ENCODE data around the gene RAD9A.

The RAD9A gene

DNA sequence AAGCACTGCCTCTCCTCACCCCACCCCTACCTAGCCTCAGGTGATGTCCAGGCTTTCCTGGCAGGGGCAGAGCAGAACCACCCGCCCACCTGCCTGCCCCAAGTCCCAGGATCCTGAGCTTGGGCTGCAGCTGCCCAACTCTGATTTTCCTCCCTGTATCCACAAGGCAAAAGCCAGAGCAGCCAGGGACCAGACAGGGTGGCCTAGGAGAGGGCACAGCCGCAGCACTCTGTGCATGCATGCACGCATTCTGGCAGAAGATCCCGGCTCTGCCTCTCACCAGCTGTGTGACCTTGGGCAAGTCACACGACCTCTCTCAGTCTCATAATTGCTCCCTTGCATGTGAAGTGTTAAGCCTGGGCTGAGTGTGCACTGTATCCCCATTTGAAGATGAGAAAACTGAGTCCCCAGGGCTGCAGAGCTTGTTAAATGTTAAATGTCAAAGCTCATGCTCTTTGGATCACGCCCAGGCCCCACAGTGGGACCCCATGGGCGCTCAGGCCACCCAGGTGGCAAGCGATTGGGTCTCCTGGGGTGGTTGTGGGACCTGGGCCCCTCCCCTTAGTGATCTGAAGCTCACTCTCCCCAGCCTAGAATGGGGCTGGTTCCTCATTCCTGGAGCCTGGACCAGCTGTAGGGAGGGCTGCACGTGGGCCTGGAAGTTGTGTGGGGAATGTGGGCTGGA is 20.9 kb downstream of the RAD9A start:
- peak overlapping the region; percentile 100 for H3K4me2 ChIP-seq
- H3K27me3 ChIP-seq = peaks cover 24% of the 10 kb centered on the region
- no peak overlapping the region; the same call in 1 of the 2 replicates for H3K4me3 ChIP-seq
- TF ChIP-seq Cebpa-rat (IDR thresholded peaks at IDR 0.05) = no peak
- H3K4me1 ChIP-seq = peaks cover 99% of the 10 kb centered on the region
- no peaks in the 10 kb centered on the region for H3K9me3 ChIP-seq
- 0 out of 2 replicates have a peak, but pooled peaks cover 5% of the 10 kb centered on the region for H4K20me1 ChIP-seq
- H3K9ac ChIP-seq = peak overlapping the region; percentile 16; the same call in 1 of the 2 replicates
- H3K36me3 ChIP-seq = no peaks in the 10 kb centered on the region
- H3K27ac ChIP-seq = no peak overlapping the region

DNA sequence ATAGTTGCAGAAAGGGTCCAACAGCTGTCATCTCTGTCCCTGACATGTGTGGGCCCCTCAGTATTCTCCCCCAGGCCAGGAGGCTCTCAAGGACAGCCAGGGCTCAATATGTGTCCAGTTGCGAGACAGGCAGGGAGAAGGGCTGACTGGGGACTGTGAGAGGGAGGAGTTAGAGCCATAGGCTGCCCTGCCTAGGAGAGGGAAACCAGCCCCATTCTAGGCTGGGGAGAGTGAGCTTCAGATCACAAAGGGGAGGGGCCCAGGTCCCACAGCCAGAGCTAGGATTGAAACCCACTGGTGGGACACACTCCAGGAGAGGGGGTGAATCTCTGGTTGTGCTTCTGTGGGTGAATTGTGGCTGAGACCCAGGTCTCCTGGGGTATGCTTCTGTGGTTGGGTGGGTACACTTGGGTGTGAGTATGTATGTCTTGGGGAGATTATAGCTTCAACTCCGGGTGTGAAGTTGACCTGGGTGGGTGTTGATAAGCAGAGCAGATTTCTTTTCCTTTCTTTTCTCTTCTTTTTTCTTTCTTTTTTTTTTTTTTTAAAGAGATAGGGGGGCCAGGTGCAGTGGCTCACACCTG is 21.6 kb downstream of the RAD9A start:
- H3K4me2 ChIP-seq = peak overlapping the region; percentile 100
- no peak overlapping the region for H3K27ac ChIP-seq
- peaks cover 24% of the 10 kb centered on the region for H3K27me3 ChIP-seq
- no peaks in the 10 kb centered on the region for H3K36me3 ChIP-seq
- TF ChIP-seq Cebpa-rat (IDR thresholded peaks at IDR 0.05) = no peak
- H3K4me3 ChIP-seq = no peak overlapping the region; the same call in 1 of the 2 replicates
- 0 out of 2 replicates have a peak, but pooled peaks cover 7% of the 10 kb centered on the region for H4K20me1 ChIP-seq
- H3K9ac ChIP-seq = peak overlapping the region; percentile 16; the same call in 1 of the 2 replicates
- peaks cover 99% of the 10 kb centered on the region for H3K4me1 ChIP-seq
- H3K9me3 ChIP-seq = no peaks in the 10 kb centered on the region

DNA sequence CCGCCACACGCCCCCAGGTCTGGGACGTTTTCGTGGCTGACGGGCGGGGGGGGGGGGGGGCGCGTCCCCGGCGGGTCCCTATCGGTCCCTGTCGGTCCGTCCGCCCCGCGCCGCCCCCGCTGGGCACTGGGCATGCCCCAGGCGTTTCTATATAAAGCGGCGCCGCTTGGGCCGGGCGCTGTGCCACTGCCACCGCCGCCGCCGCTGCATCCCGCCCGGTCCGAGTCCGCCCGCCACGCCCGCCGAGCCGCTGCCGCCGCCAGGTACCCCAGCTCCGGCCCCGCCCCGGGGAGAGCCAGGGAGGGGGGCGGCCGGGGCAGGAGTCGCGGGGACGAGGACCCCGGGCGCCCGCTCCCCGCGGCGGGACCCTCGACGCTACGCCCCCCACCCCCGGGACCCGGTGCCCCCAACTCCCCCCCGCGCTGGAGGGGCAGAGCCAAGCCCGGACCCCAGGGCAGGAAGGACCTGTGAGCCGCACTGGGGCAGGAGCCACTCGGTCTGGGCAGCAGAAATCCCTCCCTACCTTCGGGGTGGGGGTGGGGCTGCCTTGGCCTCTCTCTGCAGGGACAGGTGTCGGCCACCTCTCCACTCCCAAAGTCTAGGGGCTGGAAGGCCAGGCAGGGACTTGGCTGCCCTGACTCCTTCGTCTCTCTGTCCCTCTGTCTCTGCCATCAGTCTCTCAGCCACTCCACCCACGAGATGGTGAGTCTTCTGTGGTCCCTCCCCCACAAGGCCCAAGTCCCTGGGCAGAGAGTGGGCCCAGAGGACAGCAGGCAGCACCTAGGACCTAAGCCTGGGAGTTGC is 23.9 kb downstream of the RAD9A start, which contains the start of gene CARNS1:
Gene CARNS1, plus strand, starts transcription at position 178 of the 804 bp plus-strand sequence. Its CDS starts 522 bp downstream, at position 700.
- Histone ChIP-seq H4K20me1 (0 out of 2 replicates have a peak, but pooled peaks cover 7% of the 10 kb centered on the region), H3K4me2 (peak within 1 kb of the TSS; percentile 100), H3K9ac (0 out of 2 replicates have a peak within 1 kb of the TSS, but pooled peaks have one; percentile 28), H3K36me3 (no peaks in the 10 kb centered on the region), H3K27me3 (peaks cover 24% of the 10 kb centered on the region), H3K9me3 (no peaks in the 10 kb centered on the region), H3K27ac (no peak within 1 kb of the TSS), H3K4me3 (peak within 1 kb of the TSS; percentile 33; the same call in 1 of the 2 replicates), H3K4me1 (peaks cover 99% of the 10 kb centered on the region)
- no peak for TF ChIP-seq Cebpa-rat (IDR thresholded peaks at IDR 0.05)

DNA sequence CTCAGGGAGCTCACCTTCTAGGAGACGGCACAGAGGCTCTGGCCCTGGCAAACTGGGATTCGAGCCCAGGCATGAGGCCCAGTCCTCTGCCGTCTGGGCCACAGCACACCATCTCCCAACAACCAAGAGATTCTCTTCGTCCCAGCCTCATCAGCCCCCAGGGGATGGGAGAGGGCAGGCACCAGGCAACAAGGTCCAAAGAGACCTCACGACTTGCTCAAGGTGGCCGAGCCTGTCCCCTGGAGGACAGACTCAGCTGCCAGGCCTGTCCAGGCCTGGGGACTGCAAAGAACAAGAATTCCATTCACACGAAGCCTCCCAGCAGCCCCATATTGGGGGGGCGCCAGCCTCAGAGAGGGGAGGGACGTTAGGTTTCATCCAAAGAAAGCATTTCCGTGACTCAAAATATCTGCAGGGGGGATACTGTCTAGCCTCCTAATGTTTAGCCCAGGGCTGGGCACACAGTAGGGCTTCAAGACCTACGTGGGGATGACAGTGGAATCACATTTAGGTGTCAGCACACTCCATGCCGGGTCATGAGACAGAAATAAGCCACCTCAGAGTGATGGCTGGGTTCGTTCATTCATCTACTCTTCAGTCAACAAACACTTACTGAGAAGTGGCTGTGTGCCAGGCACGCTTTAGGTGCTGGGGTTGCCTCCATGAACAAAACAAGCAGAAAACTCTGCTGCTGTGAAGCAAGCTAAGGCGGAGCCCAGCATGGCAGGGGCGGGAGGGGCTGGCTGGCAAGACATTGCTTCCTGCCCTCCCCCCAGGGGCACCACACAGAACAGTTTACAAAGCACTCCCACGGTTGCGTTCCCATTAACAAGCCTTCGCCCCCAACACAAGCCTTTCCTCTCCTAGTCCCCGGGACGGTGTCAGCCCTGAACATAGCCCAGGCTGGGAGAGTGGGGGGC is 24.9 kb downstream of the RAD9A start:
- peak overlapping the region; percentile 25; the same call in 1 of the 2 replicates for H3K4me3 ChIP-seq
- H3K9me3 ChIP-seq = no peaks in the 10 kb centered on the region
- no peaks in the 10 kb centered on the region for H3K36me3 ChIP-seq
- H3K9ac ChIP-seq = peak overlapping the region; percentile 28; the same call in 1 of the 2 replicates
- peak overlapping the region; percentile 37 for H3K27ac ChIP-seq
- H4K20me1 ChIP-seq = 0 out of 2 replicates have a peak, but pooled peaks cover 7% of the 10 kb centered on the region
- no peak for TF ChIP-seq Cebpa-rat (IDR thresholded peaks at IDR 0.05)
- peaks cover 24% of the 10 kb centered on the region for H3K27me3 ChIP-seq
- peak overlapping the region; percentile 100 for H3K4me2 ChIP-seq
- peaks cover 96% of the 10 kb centered on the region for H3K4me1 ChIP-seq

DNA sequence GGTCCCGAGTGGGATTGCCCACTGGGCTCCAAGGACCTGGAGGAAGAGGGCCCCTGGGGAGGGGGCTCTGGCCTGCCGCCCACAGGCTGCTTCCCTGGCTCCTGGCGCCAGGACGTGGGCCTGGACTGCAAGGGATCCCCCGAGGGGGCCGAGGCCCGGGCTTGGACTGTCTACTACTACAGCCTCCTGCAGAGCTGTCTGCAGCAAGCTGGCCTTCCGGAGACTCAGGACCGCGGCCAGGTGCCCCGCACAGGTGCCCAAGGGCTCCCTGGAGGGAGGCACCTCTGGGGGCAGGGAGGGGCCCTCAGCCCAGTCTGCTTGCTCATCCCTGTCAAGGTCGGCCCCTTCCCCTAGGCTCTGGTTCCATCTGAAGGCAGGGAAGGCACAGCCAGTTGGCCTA is 25.6 kb downstream of the RAD9A start:
- Histone ChIP-seq H3K4me1 (peaks cover 90% of the 10 kb centered on the region), H3K4me3 (0 out of 2 replicates have a peak overlapping the region, but pooled peaks have one; percentile 18), H3K9ac (peak overlapping the region; percentile 21; the same call in 1 of the 2 replicates), H3K27me3 (peaks cover 24% of the 10 kb centered on the region), H3K36me3 (no peaks in the 10 kb centered on the region), H4K20me1 (0 out of 2 replicates have a peak, but pooled peaks cover 7% of the 10 kb centered on the region), H3K9me3 (no peaks in the 10 kb centered on the region), H3K4me2 (peak overlapping the region; percentile 100), H3K27ac (peak overlapping the region; percentile 37)
- TF ChIP-seq Cebpa-rat (IDR thresholded peaks at IDR 0.05) = no peak

DNA sequence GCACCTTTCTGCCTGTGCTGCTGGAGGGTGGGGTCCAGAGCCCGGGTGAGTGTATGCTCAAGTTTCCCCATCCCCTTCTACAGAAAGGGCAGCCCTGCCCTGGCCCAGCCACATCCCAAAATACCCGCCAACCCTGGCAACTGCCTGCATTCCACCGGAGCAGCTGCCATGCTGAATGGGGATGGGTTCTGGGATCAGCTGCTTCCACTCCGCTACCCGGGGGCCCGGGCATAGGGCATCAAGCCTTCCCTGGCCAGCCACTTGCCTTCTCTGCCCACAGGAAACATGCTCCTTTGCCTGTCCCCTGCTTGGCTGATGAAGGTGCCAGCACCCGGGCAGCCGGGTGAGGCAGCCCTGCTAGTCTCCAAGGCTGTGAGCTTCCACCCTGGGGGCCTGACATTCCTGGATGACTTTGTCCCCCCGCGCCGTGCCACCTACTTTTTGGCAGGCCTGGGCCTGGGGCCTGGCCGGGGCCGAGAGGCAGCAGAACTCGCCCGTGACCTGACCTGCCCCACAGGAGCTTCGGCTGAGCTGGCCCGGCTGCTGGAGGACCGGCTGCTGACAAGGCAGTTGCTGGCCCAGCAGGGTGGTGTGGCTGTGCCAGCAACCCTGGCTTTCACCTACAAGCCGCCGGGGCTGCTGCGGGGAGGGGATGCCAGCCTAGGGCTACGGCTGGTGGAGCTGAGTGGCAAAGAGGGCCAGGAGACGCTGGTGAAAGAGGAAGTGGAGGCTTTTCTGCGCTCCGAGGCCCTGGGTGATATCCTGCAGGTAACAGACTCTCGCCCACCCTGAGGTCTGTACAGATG is 26.9 kb downstream of the RAD9A start:
- Histone ChIP-seq H3K9me3 (no peaks in the 10 kb centered on the region), H3K36me3 (no peaks in the 10 kb centered on the region), H4K20me1 (0 out of 2 replicates have a peak, but pooled peaks cover 7% of the 10 kb centered on the region), H3K27ac (peak overlapping the region; percentile 67), H3K27me3 (peaks cover 22% of the 10 kb centered on the region), H3K9ac (peak overlapping the region; percentile 65), H3K4me2 (peak overlapping the region; percentile 100), H3K4me1 (peaks cover 85% of the 10 kb centered on the region), H3K4me3 (peak overlapping the region; percentile 48)
- no peak for TF ChIP-seq Cebpa-rat (IDR thresholded peaks at IDR 0.05)

DNA sequence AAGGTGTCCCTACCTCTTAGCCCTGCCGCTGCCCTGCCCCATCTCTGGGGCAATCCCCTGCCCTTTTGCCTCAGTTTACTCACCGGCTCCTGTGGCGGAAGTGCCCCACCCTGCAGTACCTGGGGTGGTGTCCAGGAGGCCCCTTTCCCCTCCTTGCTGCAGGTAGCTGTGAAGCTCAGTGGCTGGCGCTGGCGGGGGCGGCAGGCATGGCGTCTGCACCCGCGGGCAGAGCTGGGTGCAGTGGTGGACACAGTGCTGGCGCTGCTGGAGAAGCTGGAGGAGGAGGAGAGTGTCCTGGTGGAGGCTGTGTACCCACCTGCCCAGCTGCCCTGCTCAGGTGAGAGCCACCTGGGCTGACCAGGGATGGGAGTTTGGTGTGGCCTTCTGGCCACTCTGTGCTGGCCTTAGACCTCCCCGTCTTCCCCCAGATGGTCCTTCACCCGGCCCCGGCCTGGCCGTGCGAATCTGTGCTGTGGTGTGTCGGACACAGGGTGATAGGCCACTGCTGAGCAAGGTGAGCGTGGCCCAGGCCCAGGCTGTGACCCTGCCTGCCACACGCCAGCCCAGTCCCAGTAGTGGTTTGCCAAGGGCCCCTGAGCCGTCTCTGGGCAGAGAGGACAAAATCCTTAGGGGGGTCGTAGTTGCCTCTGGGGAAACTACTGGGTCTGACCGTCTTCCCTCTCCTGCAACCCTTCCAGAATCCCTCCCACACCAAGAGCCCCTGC is 27.7 kb downstream of the RAD9A start:
- TF ChIP-seq Cebpa-rat (IDR thresholded peaks at IDR 0.05) = no peak
- peak overlapping the region; percentile 90 for H3K9ac ChIP-seq
- peak overlapping the region; percentile 73 for H3K4me3 ChIP-seq
- H3K27me3 ChIP-seq = peaks cover 14% of the 10 kb centered on the region
- peak overlapping the region; percentile 100 for H3K4me2 ChIP-seq
- H3K27ac ChIP-seq = peak overlapping the region; percentile 96
- H3K9me3 ChIP-seq = no peaks in the 10 kb centered on the region
- H3K4me1 ChIP-seq = peaks cover 80% of the 10 kb centered on the region
- H4K20me1 ChIP-seq = 0 out of 2 replicates have a peak, but pooled peaks cover 7% of the 10 kb centered on the region
- H3K36me3 ChIP-seq = no peaks in the 10 kb centered on the region

Measured in BLaER1 (cell line).